GM13977 (cell line): ENCODE data around the gene SLC19A1.

Source experiments
- DNase-seq: peaks from one replicate; pipeline ENCODE4 v3.0.0; 2012; ENCODE audit warnings: low spot score
- CTCF ChIP-seq: IDR thresholded peaks from 2 replicates; pipeline ENCODE4 v1.5.1; 2012; ENCODE audit warnings: mild to moderate bottlenecking, control low read depth; ENCODE audit not compliant: insufficient read depth; ENCODE audit errors: extremely low read depth, missing control alignments
- in situ Hi-C: fragments of 300-500 bp; cut with MboI; formaldehyde crosslinking; loops from one replicate; pipeline ENCODE4 v1.12.0; 2022; ENCODE audit warnings: low sequenced_read_pairs, low pct_unique_long_range_greater_than_20kb, mixed read lengths, inconsistent platforms; ENCODE audit not compliant: unreplicated experiment

SLC19A1 gene

GRCh38 chr21:45467221-45467779, 74.9 kb downstream of the SLC19A1 start:
- no peak for DNase-seq
- in situ Hi-C loops: no loop called here
- TF ChIP-seq CTCF: no peak

GRCh38 chr21:45466330-45467220, 75.7 kb downstream of the SLC19A1 start:
- TF ChIP-seq CTCF: no peak
- no peak for DNase-seq
- in situ Hi-C loops: no loop called here

- in situ Hi-C loops: no loop called here
- DNase-seq: no peak
- TF ChIP-seq CTCF: no peak
Measured at GRCh38 chr21:45465611-45466329, 76.5 kb downstream of the SLC19A1 start.

- no peak for TF ChIP-seq CTCF
- in situ Hi-C loops: no loop called here
- DNase-seq: no peak
Measured at GRCh38 chr21:45465105-45465504, 77.1 kb downstream of the SLC19A1 start.

- in situ Hi-C loops: no loop called here
- TF ChIP-seq CTCF: no peak
- DNase-seq: no peak
Measured at GRCh38 chr21:45464309-45464708, 77.9 kb downstream of the SLC19A1 start.

- DNase-seq: no peak
- in situ Hi-C loops: no loop called here
- no peak for TF ChIP-seq CTCF
Measured at GRCh38 chr21:45463871-45464270, 78.4 kb downstream of the SLC19A1 start.
